Parathyroid adenoma (tissue), 2 donors: ENCODE measurements around the gene NOX5.

Experiments used
- H2AFZ ChIP-seq: fragments of 300-600 bp; sonication (generic); one replicate; pipeline ENCODE4 v1.7.0; 2017; ENCODE audit warnings: antibody characterized with exemption, mild to moderate bottlenecking
- H3K27ac ChIP-seq: fragments of 300-600 bp; sonication (generic); one replicate; pipeline ENCODE4 v1.7.0; 2017
- H3K27me3 ChIP-seq: fragments of 300-600 bp; sonication (generic); one replicate; pipeline ENCODE4 v1.7.0; 2017; ENCODE audit warnings: low read length; ENCODE audit not compliant: control insufficient read depth, insufficient read depth
- H3K36me3 ChIP-seq: fragments of 300-600 bp; sonication (generic); one replicate; pipeline ENCODE4 v1.7.0; 2017; ENCODE audit warnings: low read length; ENCODE audit not compliant: control insufficient read depth, insufficient read depth
- H3K4me1 ChIP-seq: fragments of 300-600 bp; sonication (generic); one replicate; pipeline ENCODE4 v1.7.0; 2017; ENCODE audit warnings: control low read depth
- H3K4me2 ChIP-seq: fragments of 300-600 bp; sonication (generic); one replicate; pipeline ENCODE4 v1.7.0; 2017; ENCODE audit warnings: low read length
- H3K4me3 ChIP-seq: fragments of 300-600 bp; sonication (generic); one replicate; pipeline ENCODE4 v1.7.0; 2017; ENCODE audit warnings: low read depth, low read length
- H3K79me2 ChIP-seq: fragments of 300-600 bp; sonication (generic); one replicate; pipeline ENCODE4 v1.7.0; 2017; ENCODE audit warnings: control low read depth
- H3K9ac ChIP-seq: fragments of 300-600 bp; sonication (generic); one replicate; pipeline ENCODE4 v1.7.0; 2017; ENCODE audit warnings: mild to moderate bottlenecking
- H3K9me3 ChIP-seq: fragments of 300-600 bp; sonication (generic); one replicate; pipeline ENCODE4 v1.7.0; 2017; ENCODE audit warnings: low read length; ENCODE audit not compliant: control insufficient read depth
- TF ChIP-seq, protein P1 (sequence below): fragments of 300-600 bp; sonication (generic); IDR thresholded peaks from one replicate; pipeline ENCODE4 v1.7.0; 2017; ENCODE audit warnings: antibody characterized with exemption, mild to moderate bottlenecking
- donor health status: primary hyperparathyroidism.

The NOX5 gene

DNA sequence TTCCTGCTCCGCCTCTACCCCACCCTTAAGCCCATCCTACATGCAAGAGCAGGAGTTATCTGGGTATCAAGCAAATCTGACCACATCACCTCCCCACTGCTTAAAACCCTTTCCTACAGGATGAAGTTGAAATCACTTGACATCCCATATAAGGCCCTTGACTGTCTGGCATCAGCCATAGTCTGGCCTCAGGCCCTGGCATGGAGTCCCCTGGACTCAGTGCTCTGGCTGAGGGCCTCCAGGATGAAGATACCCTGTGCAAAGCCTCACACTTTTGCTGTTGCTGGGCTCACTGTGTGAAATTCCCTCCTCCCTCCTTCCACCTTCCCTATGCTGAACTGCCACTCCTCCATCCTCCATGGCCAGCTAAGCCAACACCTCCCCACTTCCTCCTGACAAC lies 80.8 kb downstream of the NOX5 start:
- no peaks in the 10 kb centered on the region for H3K79me2 ChIP-seq
- no peaks in the 10 kb centered on the region for H3K36me3 ChIP-seq
- no peak overlapping the region for H3K4me2 ChIP-seq
- no peaks in the 10 kb centered on the region for H3K9me3 ChIP-seq
- TF ChIP-seq, protein P1, sequence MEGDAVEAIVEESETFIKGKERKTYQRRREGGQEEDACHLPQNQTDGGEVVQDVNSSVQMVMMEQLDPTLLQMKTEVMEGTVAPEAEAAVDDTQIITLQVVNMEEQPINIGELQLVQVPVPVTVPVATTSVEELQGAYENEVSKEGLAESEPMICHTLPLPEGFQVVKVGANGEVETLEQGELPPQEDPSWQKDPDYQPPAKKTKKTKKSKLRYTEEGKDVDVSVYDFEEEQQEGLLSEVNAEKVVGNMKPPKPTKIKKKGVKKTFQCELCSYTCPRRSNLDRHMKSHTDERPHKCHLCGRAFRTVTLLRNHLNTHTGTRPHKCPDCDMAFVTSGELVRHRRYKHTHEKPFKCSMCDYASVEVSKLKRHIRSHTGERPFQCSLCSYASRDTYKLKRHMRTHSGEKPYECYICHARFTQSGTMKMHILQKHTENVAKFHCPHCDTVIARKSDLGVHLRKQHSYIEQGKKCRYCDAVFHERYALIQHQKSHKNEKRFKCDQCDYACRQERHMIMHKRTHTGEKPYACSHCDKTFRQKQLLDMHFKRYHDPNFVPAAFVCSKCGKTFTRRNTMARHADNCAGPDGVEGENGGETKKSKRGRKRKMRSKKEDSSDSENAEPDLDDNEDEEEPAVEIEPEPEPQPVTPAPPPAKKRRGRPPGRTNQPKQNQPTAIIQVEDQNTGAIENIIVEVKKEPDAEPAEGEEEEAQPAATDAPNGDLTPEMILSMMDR = no peak
- H2AFZ ChIP-seq = no peak overlapping the region
- H3K27ac ChIP-seq = no peak overlapping the region
- no peaks in the 10 kb centered on the region for H3K27me3 ChIP-seq
- no peak overlapping the region for H3K9ac ChIP-seq
- H3K4me3 ChIP-seq = no peak overlapping the region
- H3K4me1 ChIP-seq = peaks cover 5% of the 10 kb centered on the region

DNA sequence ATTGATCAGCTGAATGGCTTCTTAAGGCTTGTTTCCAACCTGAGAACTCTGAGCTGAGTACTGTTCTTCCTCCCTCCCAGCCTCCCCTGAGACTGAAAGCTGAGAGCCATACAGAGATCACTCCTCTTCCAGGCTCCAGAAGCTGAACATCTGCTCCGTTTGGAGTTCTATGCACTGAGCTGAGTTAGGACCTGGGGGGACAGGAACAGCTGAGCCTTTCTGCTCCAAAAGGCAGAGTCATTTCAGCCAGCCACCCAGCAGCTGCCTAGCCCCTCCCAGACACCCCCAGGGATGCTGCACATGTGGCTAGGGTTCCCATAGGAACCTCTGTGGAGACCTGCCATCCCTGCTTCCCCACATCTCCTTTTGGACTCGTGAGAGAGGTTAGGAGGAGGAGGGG lies 81.7 kb downstream of the NOX5 start:
- no peaks in the 10 kb centered on the region for H3K79me2 ChIP-seq
- H3K36me3 ChIP-seq = no peaks in the 10 kb centered on the region
- H3K9ac ChIP-seq = no peak overlapping the region
- H2AFZ ChIP-seq = no peak overlapping the region
- no peak overlapping the region for H3K4me3 ChIP-seq
- no peaks in the 10 kb centered on the region for H3K27me3 ChIP-seq
- no peak overlapping the region for H3K4me2 ChIP-seq
- no peak overlapping the region for H3K27ac ChIP-seq
- no peaks in the 10 kb centered on the region for H3K9me3 ChIP-seq
- TF ChIP-seq, protein P1 = no peak
- H3K4me1 ChIP-seq = peaks cover 5% of the 10 kb centered on the region

DNA sequence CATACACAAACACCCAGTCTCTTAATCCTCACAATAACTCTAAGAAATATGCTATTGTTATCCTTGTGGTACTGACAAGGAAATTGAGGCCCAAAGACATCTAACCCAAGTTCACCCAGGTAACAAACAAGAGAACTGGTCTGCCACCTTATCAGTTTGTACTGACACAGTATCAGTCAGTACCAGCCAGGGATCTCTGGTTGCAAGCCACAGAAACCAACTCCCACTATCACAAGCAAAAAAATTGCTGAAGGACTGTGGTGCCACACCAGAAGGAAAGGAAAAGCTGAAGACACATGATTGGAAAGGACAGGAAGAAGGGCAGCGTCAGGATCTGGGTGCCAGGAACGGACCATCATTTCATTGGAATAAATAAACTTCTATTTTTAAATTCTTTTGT lies 82.1 kb downstream of the NOX5 start:
- H3K9ac ChIP-seq = no peak overlapping the region
- H2AFZ ChIP-seq = no peak overlapping the region
- TF ChIP-seq, protein P1 = no peak
- H3K27ac ChIP-seq = no peak overlapping the region
- no peaks in the 10 kb centered on the region for H3K79me2 ChIP-seq
- H3K4me3 ChIP-seq = no peak overlapping the region
- H3K4me2 ChIP-seq = no peak overlapping the region
- H3K4me1 ChIP-seq = peaks cover 5% of the 10 kb centered on the region
- H3K36me3 ChIP-seq = no peaks in the 10 kb centered on the region
- no peaks in the 10 kb centered on the region for H3K9me3 ChIP-seq
- H3K27me3 ChIP-seq = no peaks in the 10 kb centered on the region

DNA sequence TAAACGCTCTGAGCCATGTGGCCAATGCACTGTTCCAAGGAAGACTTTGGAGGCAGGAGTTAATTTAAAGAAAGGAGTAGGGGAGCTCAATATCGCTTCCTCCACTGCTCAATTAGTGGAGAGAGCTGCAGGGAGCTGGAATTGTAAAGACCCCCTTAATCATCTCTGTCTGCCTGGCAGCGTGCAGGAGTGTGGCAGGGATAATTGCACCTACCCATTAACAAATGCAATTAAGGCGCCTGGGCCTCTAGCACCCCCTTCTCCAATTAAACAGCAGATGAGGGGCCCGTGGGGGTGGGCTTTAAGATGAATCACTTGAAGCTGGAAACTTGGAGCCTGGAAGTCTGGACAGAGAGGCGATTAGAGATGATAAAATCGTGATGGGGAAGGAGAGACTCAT lies 84.3 kb downstream of the NOX5 start:
- H3K36me3 ChIP-seq = no peaks in the 10 kb centered on the region
- no peaks in the 10 kb centered on the region for H3K27me3 ChIP-seq
- no peak overlapping the region for H3K4me3 ChIP-seq
- H2AFZ ChIP-seq = no peak overlapping the region
- peaks cover 2% of the 10 kb centered on the region for H3K4me1 ChIP-seq
- no peaks in the 10 kb centered on the region for H3K79me2 ChIP-seq
- H3K9ac ChIP-seq = no peak overlapping the region
- no peak overlapping the region for H3K4me2 ChIP-seq
- TF ChIP-seq, protein P1 = no peak
- no peaks in the 10 kb centered on the region for H3K9me3 ChIP-seq
- H3K27ac ChIP-seq = no peak overlapping the region

DNA sequence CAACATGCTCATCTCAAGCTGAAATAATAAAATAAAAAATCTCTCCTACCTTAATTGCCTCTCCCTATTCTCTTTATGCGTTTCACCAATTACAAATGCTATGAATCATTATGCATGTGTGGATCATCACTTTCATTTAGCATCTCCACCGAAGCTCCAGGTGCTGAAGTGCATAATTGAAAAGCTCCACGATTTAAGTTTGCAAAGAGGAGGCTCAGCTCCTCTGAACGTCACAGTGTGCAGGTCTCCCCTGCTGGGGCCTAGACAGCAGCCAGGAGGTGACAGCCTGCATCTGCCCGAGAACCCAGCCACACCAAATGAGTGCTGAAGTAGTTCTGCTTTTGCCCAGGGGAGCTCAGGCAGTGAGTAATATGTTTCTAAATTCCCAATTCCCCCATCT lies 85.4 kb downstream of the NOX5 start:
- Histone ChIP-seq H3K79me2 (no peaks in the 10 kb centered on the region), H3K27ac (no peak overlapping the region), H3K4me2 (no peak overlapping the region), H3K27me3 (no peaks in the 10 kb centered on the region), H3K9ac (no peak overlapping the region), H2AFZ (no peak overlapping the region), H3K36me3 (no peaks in the 10 kb centered on the region), H3K4me1 (no peaks in the 10 kb centered on the region), H3K4me3 (no peak overlapping the region), H3K9me3 (no peaks in the 10 kb centered on the region)
- TF ChIP-seq, protein P1 = no peak
